HG02763 (cell line): ENCODE results near the gene CACFD1.

ENCODE experiments used
- ATAC-seq: cut with Tn5 transposase; IDR thresholded peaks from one replicate; pipeline ENCODE4 v1.9.1; 2021; ENCODE audit warnings: mild to moderate bottlenecking, moderate library complexity; ENCODE audit not compliant: unreplicated experiment

The CACFD1 gene

DNA sequence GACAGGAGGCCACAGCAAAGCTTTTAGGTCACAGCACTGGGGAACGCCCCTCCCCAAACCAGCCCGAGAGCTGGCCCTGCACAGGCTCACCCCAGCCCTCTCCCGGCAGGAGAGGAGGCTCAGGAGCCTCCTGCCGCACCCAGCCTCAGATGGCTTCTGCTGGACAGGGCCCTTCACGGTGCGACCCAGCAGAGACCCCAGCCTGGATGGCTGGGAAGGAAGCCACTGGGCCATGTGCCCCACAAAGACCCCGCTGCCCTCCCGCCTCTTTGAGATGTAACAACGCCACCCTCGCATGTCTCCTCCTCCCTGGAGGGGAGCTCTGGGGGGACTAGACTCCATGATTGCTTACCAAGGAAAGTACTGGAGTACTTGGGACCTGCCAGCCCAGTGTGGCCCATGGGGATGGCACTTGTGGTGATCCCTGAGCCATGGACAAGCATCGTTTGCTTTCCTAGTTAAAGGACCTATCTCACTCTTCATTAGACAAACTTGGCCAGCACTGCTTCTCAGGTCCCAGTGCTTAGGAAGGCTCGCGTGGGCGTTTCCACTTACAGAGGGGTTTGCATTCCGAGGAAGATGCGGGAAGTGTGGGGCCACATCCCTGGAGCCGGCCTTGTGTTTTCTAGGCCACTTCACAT is 56.0 kb downstream of the CACFD1 start:
- no peak for ATAC-seq

DNA sequence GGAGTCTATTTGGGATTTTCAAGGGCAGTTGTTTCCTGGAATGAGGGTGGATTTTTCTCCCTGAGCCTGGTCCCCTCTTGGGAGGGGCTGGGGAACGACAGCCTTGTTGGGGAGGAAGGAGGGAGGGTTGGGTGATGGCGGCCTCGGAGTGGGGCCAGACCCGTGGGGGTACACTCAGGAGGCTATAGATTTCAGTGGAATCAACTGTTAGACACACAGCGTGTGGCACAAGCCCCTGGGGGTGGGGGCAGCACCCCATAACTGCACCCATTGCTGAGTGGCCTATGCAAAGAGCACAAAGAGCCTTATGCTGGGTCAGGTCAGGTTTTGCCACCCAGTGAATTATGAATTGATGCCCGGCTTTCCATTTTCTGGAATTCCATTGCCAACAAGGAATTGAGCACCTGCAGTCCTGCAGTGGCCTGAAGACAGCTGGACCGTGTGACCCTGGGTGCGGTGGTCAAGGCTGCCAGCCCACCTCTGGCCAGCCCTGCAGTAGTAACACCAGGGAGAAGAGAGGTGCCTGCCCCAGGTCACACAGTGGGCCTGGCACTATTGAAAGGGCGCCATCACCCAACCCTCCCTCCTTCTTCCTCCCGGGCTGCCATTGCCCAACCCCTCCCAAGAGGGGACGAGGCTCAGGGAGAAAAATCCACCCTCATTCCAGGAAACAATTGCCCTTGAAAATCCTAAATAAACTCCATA is 56.6 kb downstream of the CACFD1 start:
- ATAC-seq, result no peak

DNA sequence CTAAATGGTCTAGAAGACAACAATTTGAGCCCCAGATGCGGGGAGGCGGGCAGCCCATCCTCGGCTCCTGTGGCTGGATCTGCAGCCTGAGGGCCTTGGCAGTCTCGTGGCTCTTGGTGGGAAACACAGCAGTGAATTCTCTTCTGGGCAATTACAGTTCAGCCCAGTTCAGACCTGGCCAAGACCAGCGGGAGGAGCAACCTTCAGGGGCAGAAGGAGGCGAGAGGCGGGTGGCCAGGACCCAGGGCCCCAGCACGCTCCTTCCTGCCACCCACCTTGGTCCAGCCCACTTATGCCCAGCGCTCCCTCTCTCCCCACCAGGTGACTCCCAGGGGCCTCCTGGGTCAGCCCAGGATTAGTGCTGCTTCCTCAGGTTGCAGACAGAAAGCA is 57.2 kb downstream of the CACFD1 start:
- ATAC-seq, result no peak

DNA sequence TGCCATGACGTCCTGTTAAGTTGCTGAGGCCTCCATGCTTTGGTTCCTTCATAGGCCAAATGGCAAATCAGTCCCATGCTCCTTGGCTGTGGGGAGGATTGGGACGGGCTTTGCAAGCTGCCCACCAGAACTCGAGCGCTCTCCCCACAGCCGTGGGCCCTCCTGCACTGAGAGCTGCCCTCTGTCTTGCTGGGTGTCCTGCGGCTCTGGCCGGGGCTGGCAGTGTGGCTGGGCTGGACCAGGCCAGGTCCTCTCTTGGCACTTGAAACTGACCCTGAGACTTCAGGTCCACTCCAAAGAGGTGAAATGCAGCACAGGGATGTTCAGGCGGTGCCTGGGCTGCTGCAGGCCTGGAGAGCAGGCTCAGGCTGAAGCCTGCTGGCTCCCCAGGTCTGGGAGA is 57.9 kb downstream of the CACFD1 start:
- no peak for ATAC-seq

DNA sequence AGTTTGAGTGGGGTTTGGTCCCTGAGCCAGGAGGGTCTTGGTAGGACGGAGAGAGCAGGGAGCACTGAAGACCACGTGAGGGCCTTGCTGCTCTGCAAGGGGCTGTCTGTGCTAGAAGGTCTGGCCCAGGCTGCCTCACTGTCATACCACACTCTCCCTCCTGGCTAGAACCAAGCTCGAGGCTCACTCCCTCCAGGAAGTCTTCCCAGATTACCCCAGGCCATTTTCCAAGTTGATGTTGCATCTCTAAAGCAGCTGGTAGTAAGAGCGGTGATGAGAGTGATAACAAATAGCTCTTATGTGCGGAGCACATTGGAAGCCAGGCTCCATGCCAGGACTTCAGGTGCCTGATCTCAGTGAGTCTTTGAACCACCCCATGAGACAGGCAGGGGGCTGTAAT is 58.4 kb downstream of the CACFD1 start:
- ATAC-seq, result no peak

DNA sequence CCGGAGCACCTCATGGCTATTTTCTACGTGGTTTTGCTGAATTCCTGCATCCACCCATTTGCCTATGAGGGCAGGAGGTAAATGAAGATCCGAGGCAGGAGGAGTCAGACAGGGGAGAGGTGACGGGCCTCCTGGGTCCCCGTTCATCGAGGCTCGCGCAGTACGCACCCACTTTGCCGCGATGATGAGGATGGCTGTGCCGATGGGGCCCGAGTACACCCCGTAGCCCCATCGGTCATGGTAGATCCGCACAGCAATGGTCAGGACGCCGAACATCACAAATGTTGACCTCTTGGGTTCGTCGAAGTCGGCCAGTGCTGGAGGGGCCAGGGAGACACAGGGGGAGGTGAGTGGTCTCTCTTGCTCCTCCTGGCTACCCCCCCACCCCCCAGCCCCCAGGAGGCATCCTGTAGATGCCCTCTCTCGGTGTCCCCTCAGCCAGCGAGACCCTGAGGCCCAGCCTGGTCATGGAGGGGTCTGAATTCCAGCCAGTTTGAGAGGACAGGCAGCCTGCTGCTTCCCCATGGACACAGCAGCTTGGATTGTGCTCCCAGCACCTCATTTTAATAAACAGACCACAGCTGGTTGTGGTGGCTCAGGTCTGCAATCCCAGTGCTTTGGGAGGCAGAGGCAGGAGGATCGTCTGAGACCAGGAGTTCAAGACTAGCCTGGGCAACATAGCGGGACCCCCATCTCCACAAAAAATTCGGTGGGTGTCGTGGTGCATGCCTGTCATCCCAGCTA is 59.1 kb downstream of the CACFD1 start:
- ATAC-seq, result no peak

DNA sequence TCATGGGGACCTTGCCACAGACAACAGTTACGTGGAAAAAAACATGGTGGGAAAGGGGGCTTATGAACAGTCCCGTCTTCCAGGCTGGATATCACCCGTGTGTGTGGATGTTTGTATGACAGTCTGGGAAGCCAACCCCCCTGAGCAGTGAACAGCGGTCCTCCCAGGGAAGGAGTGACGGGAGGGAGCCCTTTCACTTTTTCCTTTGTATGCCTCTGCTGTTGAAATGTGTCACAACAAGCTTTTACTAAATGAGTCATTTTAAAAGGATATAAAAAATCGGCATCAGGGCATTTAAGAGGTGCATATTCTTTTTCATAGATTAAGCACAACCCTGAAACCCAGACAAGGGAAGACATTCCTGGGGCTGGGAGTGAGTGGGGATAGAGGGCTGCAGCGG is 59.9 kb downstream of the CACFD1 start:
- no peak for ATAC-seq

DNA sequence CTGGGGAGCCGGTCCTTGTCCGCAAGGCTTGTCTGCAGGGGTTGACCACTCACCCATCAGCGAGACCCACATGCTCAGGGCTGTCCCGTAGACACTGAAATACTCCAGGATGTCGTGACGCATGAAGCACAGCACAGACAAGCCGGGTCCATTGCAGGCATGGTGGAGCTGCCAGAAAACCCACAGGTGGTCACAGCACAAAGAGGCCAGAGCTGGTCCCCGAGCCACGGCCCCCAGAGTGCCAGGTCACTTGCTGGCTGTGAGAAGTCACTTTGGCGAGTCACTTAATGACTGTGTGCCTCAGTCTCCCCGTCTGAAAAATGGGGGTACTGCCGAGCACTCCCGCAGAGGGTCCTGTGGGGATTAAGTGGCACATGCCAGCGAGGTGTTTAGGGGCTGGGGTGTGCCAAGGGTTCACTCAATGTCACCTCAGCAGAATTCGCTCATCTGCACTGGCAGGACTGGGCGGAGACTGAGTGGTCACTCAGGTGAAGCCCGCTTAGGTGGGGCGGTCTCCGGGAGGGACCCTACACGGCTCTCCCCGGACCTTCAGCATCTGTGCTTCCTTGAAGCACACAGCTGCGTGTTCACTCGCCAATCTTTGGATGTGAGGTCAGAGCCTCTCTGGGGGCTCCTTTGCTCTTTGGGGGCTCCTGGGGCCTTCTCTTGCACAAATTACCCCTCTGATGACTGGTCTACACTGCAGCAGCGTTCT is 60.5 kb downstream of the CACFD1 start:
- no peak for ATAC-seq
